Measurements from ENCODE around the gene CLN6.

The CLN6 gene

DNA sequence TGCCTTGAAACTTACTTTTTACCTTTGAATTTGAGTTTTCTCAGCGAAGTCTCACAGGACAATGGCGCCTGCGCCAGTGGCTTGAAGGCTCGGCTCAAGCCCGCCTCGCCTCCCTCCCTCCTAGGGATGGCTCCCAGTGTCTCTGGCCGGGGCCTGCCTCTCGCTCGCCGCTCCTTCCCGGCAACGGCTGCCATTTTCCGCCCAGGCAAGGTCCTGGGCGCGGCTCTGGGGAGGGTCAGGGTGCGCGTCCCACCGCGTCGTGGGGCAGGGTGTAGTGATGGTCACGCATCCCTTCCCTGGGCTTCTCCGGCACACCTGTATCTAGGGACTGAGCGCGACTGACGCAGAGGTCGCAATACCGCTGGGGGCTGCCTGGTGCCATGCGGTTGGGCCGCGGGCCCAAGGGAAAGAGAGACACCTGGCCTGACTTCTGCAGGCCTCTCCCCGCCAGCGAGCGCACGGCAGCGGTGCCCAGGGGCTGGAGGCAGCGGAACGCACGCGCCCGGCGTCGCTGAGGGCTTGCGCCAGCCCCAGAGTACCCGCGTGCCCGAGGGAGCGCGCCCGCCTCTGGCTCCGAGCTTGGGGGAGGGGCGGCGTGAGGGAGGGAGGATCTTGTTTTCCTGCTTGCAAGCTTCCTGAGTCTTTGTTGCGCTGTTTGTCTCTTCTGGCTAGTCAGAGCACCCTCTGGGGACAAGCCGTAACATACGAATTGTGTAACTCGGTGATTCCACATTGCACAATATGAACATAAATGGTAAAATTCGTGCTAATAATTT, 27.3 kb upstream of the CLN6 start:
- Histone ChIP-seq H2AFZ (ENCODE audit: low read depth, low read length) (no peak overlapping the region), H4K20me1 (ENCODE audit: insufficient read depth, low read length) (no peaks in the 10 kb centered on the region), H3K4me1 (ENCODE audit: low read length) (peaks cover 14% of the 10 kb centered on the region; the same call in 1 of the 2 replicates), H3K36me3 (replicated peaks; ENCODE audit: low read depth, low read length) (no peaks in the 10 kb centered on the region), H3K4me3 (ENCODE audit: low read length) (no peak overlapping the region), H3K9ac (ENCODE audit: low read length) (no peak overlapping the region), H3K4me2 (ENCODE audit: low read length) (no peak overlapping the region), H3K27me3 (ENCODE audit: low read depth, low read length) (no peaks in the 10 kb centered on the region), H3K79me2 (ENCODE audit: low read length) (no peaks in the 10 kb centered on the region), H3K9me3 (ENCODE audit: insufficient read depth, low read length) (no peaks in the 10 kb centered on the region), H3K27ac (ENCODE audit: low read length) (no peak overlapping the region)
- TF ChIP-seq, protein P1, sequence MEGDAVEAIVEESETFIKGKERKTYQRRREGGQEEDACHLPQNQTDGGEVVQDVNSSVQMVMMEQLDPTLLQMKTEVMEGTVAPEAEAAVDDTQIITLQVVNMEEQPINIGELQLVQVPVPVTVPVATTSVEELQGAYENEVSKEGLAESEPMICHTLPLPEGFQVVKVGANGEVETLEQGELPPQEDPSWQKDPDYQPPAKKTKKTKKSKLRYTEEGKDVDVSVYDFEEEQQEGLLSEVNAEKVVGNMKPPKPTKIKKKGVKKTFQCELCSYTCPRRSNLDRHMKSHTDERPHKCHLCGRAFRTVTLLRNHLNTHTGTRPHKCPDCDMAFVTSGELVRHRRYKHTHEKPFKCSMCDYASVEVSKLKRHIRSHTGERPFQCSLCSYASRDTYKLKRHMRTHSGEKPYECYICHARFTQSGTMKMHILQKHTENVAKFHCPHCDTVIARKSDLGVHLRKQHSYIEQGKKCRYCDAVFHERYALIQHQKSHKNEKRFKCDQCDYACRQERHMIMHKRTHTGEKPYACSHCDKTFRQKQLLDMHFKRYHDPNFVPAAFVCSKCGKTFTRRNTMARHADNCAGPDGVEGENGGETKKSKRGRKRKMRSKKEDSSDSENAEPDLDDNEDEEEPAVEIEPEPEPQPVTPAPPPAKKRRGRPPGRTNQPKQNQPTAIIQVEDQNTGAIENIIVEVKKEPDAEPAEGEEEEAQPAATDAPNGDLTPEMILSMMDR (IDR thresholded peaks at IDR 0.05; ENCODE audit: low read depth, low read length), result no peak
- no peak for TF ChIP-seq EZH2phosphoT487 (IDR thresholded peaks at IDR 0.05; ENCODE audit: low read depth)

- Histone ChIP-seq H3K27me3 (ENCODE audit: low read depth, low read length) (no peaks in the 10 kb centered on the region), H3K27ac (ENCODE audit: low read length) (no peak overlapping the region), H3K36me3 (replicated peaks; ENCODE audit: low read depth, low read length) (no peaks in the 10 kb centered on the region), H3K4me3 (ENCODE audit: low read length) (peak overlapping the region; percentile 49), H3K9ac (ENCODE audit: low read length) (no peak overlapping the region), H4K20me1 (ENCODE audit: insufficient read depth, low read length) (no peaks in the 10 kb centered on the region), H3K4me1 (ENCODE audit: low read length) (peaks cover 15% of the 10 kb centered on the region; the same call in 1 of the 2 replicates), H3K9me3 (ENCODE audit: insufficient read depth, low read length) (no peaks in the 10 kb centered on the region), H3K4me2 (ENCODE audit: low read length) (peak overlapping the region; percentile 56), H3K79me2 (ENCODE audit: low read length) (no peaks in the 10 kb centered on the region), H2AFZ (ENCODE audit: low read depth, low read length) (no peak overlapping the region)
- no peak for TF ChIP-seq EZH2phosphoT487 (IDR thresholded peaks at IDR 0.05; ENCODE audit: low read depth)
- TF ChIP-seq, protein P1 (IDR thresholded peaks at IDR 0.05; ENCODE audit: low read depth, low read length), result peak; percentile 96
Measured at GRCh38 chr15:68252925-68253534, 23.5 kb upstream of the CLN6 start.

- Histone ChIP-seq H3K27ac (ENCODE audit: low read length) (no peak overlapping the region), H2AFZ (ENCODE audit: low read depth, low read length) (no peak overlapping the region), H3K9me3 (ENCODE audit: insufficient read depth, low read length) (peaks cover 5% of the 10 kb centered on the region; the same call in 1 of the 2 replicates), H3K4me3 (ENCODE audit: low read length) (no peak overlapping the region), H3K79me2 (ENCODE audit: low read length) (no peaks in the 10 kb centered on the region), H3K27me3 (ENCODE audit: low read depth, low read length) (no peaks in the 10 kb centered on the region), H4K20me1 (ENCODE audit: insufficient read depth, low read length) (no peaks in the 10 kb centered on the region), H3K36me3 (replicated peaks; ENCODE audit: low read depth, low read length) (no peaks in the 10 kb centered on the region), H3K4me1 (ENCODE audit: low read length) (peaks cover 8% of the 10 kb centered on the region; the same call in 1 of the 2 replicates), H3K4me2 (ENCODE audit: low read length) (no peak overlapping the region), H3K9ac (ENCODE audit: low read length) (no peak overlapping the region)
- TF ChIP-seq, protein P1 (IDR thresholded peaks at IDR 0.05; ENCODE audit: low read depth, low read length), result no peak
- no peak for TF ChIP-seq EZH2phosphoT487 (IDR thresholded peaks at IDR 0.05; ENCODE audit: low read depth)
Measured at GRCh38 chr15:68249058-68249713, 19.7 kb upstream of the CLN6 start.

DNA sequence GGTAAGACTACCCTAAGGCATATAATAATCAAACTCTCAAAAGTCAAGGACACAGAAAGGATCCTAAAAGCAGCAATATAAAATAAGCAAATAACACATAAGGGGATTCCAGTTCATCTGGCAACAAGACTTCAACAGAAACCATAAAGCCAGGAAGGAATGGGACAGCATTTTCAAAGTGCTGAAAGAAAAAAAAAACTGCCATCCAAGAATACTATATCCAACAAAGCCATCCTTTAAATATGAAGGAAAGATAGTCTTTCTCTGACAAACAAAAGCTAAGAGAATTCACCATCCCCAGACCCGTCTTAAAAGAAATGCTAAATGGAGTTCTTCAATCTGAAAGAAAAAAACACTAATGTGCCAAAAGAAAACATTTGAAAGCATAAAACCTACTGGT, 14.7 kb upstream of the CLN6 start:
- Histone ChIP-seq H3K4me2 (ENCODE audit: low read length) (no peak overlapping the region), H3K27ac (ENCODE audit: low read length) (no peak overlapping the region), H3K9me3 (ENCODE audit: insufficient read depth, low read length) (peaks cover 6% of the 10 kb centered on the region; the same call in 1 of the 2 replicates), H3K36me3 (replicated peaks; ENCODE audit: low read depth, low read length) (no peaks in the 10 kb centered on the region), H3K4me1 (ENCODE audit: low read length) (peaks cover 4% of the 10 kb centered on the region; the same call in 1 of the 2 replicates), H3K27me3 (ENCODE audit: low read depth, low read length) (no peaks in the 10 kb centered on the region), H4K20me1 (ENCODE audit: insufficient read depth, low read length) (no peaks in the 10 kb centered on the region), H3K4me3 (ENCODE audit: low read length) (no peak overlapping the region), H3K9ac (ENCODE audit: low read length) (no peak overlapping the region), H2AFZ (ENCODE audit: low read depth, low read length) (no peak overlapping the region), H3K79me2 (ENCODE audit: low read length) (no peaks in the 10 kb centered on the region)
- TF ChIP-seq EZH2phosphoT487 (IDR thresholded peaks at IDR 0.05; ENCODE audit: low read depth), result no peak
- TF ChIP-seq, protein P1 (IDR thresholded peaks at IDR 0.05; ENCODE audit: low read depth, low read length), result no peak
